Psoas muscle (tissue), 8 donors: Measurements from ENCODE around the gene PDZRN4. TPM values are rescaled to one million over a fixed set of nuclear protein-coding genes. Genes with fewer than 3 reads are reported as not detected.

Experiments used
- ATAC-seq, 4 donors: fragments of 200-7000 bp; cut with Tn5 transposase; one replicate each; pipeline ENCODE4 v1.9.1; 2020; ENCODE audit warnings: moderate library complexity in 3 of 4, mild to moderate bottlenecking in 2 of 4
- DNase-seq, 2 donors: peaks; one replicate each; pipeline ENCODE4 v3.0.0-alpha.2; 2020
- H3K27ac ChIP-seq: fragments of 200-600 bp; one replicate; pipeline ENCODE4 v1.8.0; 2022
- H3K27me3 ChIP-seq, 3 donors: fragments of 200-600 bp in 1 of 3; one replicate each; pipeline versions ENCODE4 v1.6.1 to v1.8.0; 2013 to 2022; ENCODE audit warnings: low read length in 2 of 3, mild to moderate bottlenecking in 2 of 3, moderate library complexity in 1 of 3; ENCODE audit not compliant: insufficient read depth in 3 of 3
- H3K36me3 ChIP-seq, 2 donors: fragments of 200-600 bp in 1 of 2; one replicate each; pipeline versions ENCODE4 v1.6.1 to v1.8.0; 2013 to 2022; ENCODE audit warnings: low read depth in 1 of 2, mild to moderate bottlenecking in 1 of 2, moderate library complexity in 1 of 2; ENCODE audit not compliant: insufficient read depth in 1 of 2
- H3K4me1 ChIP-seq: fragments of 200-600 bp; one replicate; pipeline ENCODE4 v1.8.0; 2022
- H3K4me3 ChIP-seq: fragments of 200-600 bp; one replicate; pipeline ENCODE4 v1.8.0; 2022; ENCODE audit warnings: mild to moderate bottlenecking
- H3K9me3 ChIP-seq: fragments of 200-600 bp; one replicate; pipeline ENCODE4 v1.8.0; 2022
- WGBS, 3 donors: extraction: QIAGEN DNeasy Blood & Tissue Kit; methylation state at CpG; one replicate each; pipeline versions ENCODE4 v1.1.6 to v1.1.7; 2013; 5-methylcytosine and 5-hydroxymethylcytosine counted together
- intact Hi-C, 2 donors: fragments of 100-400 bp; cut with DNase I; formaldehyde crosslinking; loops; one replicate each; pipeline versions ENCODE4 v1.11.0 to v1.14.2; 2022
- polyA plus RNA-seq, 3 donors: library from polyadenylated mRNA; stranded (reverse); fragments of 200-250 nt; gene quantifications; one replicate each; pipeline ENCODE4 v1.2.3, GENCODE V29; 2013
- total RNA-seq, 4 donors: library from RNA; stranded (reverse); fragmentation: NEBNext Ultra II Directional in 2 of 4; extraction: Animal tissue kit (Norgen Biotek cat#: 25700) in 2 of 4; gene quantifications; one replicate each; pipeline versions ENCODE4 v1.2.1 to v1.2.4, GENCODE V29; 2021 to 2023
- TF ChIP-seq, protein P1 (sequence below): fragments of 200-600 bp; IDR thresholded peaks from one replicate; pipeline ENCODE4 v1.8.0; 2022; ENCODE audit warnings: antibody characterized with exemption
- donor health status: healthy with polysubstance abuse.
- donor health status: DM: no; HTN: no; CAD: no; lungs with moderate emphysema.
- donor health status: Bipolar disorder and iron deficiency.
- donor health status: healthy.
- donor health status: DM: yes; HTN: yes; CAD: no.
- donor health status: DM: no; HTN: no; CAD: no.
- donor health status: DM: no; HTN: no; CAD: no.
- donor health status: DM: yes; HTN: yes; CAD: no.

The PDZRN4 gene
- total and polyA plus RNA-seq, 7 donors: 0.11 to 0.39 (median 0.20) TPM; not detected in 1

- WGBS, 3 donors: 81 to 88% (median 86%) methylated on average over 1 of the region's 1 CpG
- Histone ChIP-seq H3K9me3 (no peaks in the 10 kb centered on the region), H3K27me3 (no peaks in the 10 kb centered on the region), H3K36me3 (no peaks in the 10 kb centered on the region), H3K4me3 (no peak overlapping the region), H3K4me1 (no peaks in the 10 kb centered on the region), H3K27ac (no peak overlapping the region)
- TF ChIP-seq, protein P1, sequence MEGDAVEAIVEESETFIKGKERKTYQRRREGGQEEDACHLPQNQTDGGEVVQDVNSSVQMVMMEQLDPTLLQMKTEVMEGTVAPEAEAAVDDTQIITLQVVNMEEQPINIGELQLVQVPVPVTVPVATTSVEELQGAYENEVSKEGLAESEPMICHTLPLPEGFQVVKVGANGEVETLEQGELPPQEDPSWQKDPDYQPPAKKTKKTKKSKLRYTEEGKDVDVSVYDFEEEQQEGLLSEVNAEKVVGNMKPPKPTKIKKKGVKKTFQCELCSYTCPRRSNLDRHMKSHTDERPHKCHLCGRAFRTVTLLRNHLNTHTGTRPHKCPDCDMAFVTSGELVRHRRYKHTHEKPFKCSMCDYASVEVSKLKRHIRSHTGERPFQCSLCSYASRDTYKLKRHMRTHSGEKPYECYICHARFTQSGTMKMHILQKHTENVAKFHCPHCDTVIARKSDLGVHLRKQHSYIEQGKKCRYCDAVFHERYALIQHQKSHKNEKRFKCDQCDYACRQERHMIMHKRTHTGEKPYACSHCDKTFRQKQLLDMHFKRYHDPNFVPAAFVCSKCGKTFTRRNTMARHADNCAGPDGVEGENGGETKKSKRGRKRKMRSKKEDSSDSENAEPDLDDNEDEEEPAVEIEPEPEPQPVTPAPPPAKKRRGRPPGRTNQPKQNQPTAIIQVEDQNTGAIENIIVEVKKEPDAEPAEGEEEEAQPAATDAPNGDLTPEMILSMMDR: no peak
- ATAC-seq (no peak), DNase-seq (no peak)
- intact Hi-C loops: no loop called here
Measured at GRCh38 chr12:41206298-41206697, 18.2 kb downstream of the PDZRN4 start.

DNA sequence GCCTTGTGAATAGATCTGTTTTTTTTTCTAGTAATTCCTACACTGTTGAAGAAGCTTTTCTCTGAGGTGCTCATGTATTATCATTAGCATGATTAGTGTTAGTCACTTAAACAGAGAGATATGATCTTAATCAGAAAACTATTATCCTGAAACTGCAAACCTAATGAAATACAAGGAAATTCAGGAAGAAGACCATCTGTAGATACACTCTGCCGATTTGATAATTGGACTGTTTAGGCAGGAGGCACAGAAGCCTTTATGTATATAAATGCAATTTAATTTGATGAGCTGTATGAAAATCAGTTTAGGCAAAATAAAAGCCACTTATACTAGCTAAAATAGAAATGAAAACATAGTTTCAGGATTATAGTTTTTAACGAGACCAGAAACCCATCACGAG, 23.3 kb downstream of the PDZRN4 start:
- TF ChIP-seq, protein P1: no peak
- Histone ChIP-seq H3K9me3 (no peaks in the 10 kb centered on the region), H3K27me3 (no peaks in the 10 kb centered on the region), H3K27ac (no peak overlapping the region), H3K4me3 (no peak overlapping the region), H3K36me3 (no peaks in the 10 kb centered on the region), H3K4me1 (no peaks in the 10 kb centered on the region)
- no peak for DNase-seq
- no peak for ATAC-seq
- intact Hi-C loops: no loop called here
- WGBS, 3 donors: 86 to 90% (median 86%) methylated on average over 3 of the region's 3 CpGs

DNA sequence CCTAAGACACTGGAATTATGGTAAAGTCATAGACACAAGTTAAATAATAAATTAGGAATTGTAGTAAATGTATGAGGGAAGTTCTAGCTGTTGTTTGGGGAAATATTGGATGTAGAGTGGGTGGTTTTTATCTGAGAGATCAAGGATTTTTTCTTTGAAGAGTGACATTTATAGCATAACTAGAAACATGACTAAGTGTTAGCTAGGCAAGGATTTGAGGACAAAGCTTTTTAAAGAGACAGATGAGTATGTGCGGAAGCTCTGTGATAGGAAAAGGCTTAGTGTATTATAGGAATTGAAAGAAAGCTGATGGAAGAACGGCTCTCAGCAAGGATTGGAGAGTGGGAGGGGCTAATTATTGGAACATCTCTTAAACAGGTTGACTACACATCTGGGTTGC, 24.5 kb downstream of the PDZRN4 start:
- no peak for ATAC-seq
- Histone ChIP-seq H3K9me3 (no peaks in the 10 kb centered on the region), H3K36me3 (no peaks in the 10 kb centered on the region), H3K27me3 (no peaks in the 10 kb centered on the region), H3K4me1 (no peaks in the 10 kb centered on the region), H3K4me3 (no peak overlapping the region), H3K27ac (no peak overlapping the region)
- TF ChIP-seq, protein P1: no peak
- 32 to 69% (median 41%) methylated on average over 2 of the region's 2 CpGs for WGBS, 3 donors
- intact Hi-C loops: no loop called here
- no peak for DNase-seq

- H3K9me3 ChIP-seq: no peaks in the 10 kb centered on the region
- 37 to 51% (median 45%) methylated on average over 7 of the region's 7 CpGs for WGBS, 3 donors
- no peaks in the 10 kb centered on the region for H3K4me1 ChIP-seq
- intact Hi-C loops: no loop called here
- no peaks in the 10 kb centered on the region for H3K27me3 ChIP-seq
- H3K36me3 ChIP-seq: no peaks in the 10 kb centered on the region
- H3K27ac ChIP-seq: no peak overlapping the region
- TF ChIP-seq, protein P1: no peak
- ATAC-seq (no peak), DNase-seq (no peak)
- H3K4me3 ChIP-seq: no peak overlapping the region
Measured at GRCh38 chr12:41213107-41213506, 25.0 kb downstream of the PDZRN4 start.

DNA sequence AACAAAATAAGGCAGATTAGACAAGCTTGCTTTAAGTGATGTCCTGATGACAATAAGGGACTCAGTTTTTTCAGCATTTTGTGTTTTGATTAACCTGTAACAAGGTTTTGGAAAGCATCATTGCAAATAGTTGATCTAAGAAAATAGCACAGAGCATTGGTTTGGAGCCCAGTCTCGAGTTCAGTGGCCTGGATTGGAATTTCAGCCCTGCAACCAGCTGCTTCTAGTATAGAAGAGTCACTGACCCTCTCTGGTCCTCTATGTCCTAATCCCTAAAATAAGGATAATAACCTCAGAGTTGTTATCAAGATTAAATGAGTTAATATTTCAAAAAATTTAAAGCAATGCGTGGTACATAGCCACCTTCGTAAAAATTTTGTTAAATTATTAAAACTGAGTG, 25.5 kb downstream of the PDZRN4 start:
- ATAC-seq (no peak), DNase-seq (no peak)
- intact Hi-C loops: no loop called here
- Histone ChIP-seq H3K4me1 (no peaks in the 10 kb centered on the region), H3K27me3 (no peaks in the 10 kb centered on the region), H3K27ac (no peak overlapping the region), H3K4me3 (no peak overlapping the region), H3K9me3 (no peaks in the 10 kb centered on the region), H3K36me3 (no peaks in the 10 kb centered on the region)
- TF ChIP-seq, protein P1: no peak
- 67 to 74% (median 69%) methylated on average over 3 of the region's 3 CpGs for WGBS, 3 donors
